ENCODE data around the gene ADAMTS8.
"Not testable (repeated sequence)": the region's sequence is repeated elsewhere in the genome, so short reads cannot be mapped to it uniquely, and the experiment has no call there.

The ADAMTS8 gene

GRCh38 chr11:130439160-130439519, 10.7 kb upstream of the ADAMTS8 start:
- DNase-seq (ENCODE audit: low read depth) = no peak

GRCh38 chr11:130438401-130439159, 10.2 kb upstream of the ADAMTS8 start:
- not testable (repeated sequence) for DNase-seq (ENCODE audit: low read depth)

DNA sequence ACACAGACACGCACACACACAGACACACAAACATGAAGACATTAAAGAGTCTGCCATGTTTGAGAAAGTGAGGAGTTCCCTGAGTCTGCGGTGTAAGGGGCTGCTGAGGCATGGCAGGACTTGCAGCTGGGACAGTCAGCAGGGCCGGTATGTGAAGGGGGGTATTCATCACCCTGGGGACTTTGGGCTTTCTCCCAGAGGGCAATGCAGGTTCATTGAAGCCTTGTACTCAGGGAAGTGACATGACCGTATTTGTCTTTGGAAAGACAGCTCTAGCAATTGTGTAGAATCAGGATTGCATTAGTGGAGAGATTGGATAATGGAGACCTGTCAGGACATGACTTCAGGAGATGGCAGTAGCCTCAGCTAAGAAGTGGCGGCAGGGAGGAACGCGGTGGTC, 9.4 kb upstream of the ADAMTS8 start:
- DNase-seq (ENCODE audit: low read depth) = no peak

- DNase-seq (ENCODE audit: low read depth) = no peak
Observed at GRCh38 chr11:130436171-130436570, 7.8 kb upstream of the ADAMTS8 start.

- no peak for DNase-seq (ENCODE audit: low read depth)
Observed at GRCh38 chr11:130435671-130436070, 7.3 kb upstream of the ADAMTS8 start.

- DNase-seq (ENCODE audit: low read depth) = no peak
Observed at GRCh38 chr11:130434521-130435223, 6.3 kb upstream of the ADAMTS8 start.

DNA sequence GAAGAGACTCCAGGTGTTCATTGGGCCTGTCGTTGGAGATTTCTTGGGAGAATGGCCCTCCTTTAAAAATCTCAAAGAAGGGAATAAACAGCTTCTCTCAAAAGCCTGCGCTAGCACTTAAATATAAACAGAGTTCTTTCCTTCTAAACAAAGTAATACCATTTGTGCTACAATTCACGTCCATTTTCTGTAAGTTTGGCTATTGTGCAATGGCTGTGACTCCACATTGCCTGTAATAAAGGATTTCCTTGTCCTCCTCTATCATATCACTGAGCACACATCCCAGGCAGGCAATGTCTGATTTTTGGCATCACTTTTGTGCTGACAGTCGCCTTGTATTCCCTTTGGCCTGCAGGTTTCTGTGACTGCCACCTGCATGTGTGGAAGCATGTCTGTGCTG, 4.9 kb upstream of the ADAMTS8 start:
- DNase-seq (ENCODE audit: low read depth) = no peak

- DNase-seq (ENCODE audit: low read depth) = no peak
Observed at GRCh38 chr11:130431801-130432200, 3.4 kb upstream of the ADAMTS8 start.

GRCh38 chr11:130431331-130431773, 2.9 kb upstream of the ADAMTS8 start:
- DNase-seq (ENCODE audit: low read depth) = no peak

- no peak for DNase-seq (ENCODE audit: low read depth)
Observed at GRCh38 chr11:130429983-130430382, 1.6 kb upstream of the ADAMTS8 start.

DNA sequence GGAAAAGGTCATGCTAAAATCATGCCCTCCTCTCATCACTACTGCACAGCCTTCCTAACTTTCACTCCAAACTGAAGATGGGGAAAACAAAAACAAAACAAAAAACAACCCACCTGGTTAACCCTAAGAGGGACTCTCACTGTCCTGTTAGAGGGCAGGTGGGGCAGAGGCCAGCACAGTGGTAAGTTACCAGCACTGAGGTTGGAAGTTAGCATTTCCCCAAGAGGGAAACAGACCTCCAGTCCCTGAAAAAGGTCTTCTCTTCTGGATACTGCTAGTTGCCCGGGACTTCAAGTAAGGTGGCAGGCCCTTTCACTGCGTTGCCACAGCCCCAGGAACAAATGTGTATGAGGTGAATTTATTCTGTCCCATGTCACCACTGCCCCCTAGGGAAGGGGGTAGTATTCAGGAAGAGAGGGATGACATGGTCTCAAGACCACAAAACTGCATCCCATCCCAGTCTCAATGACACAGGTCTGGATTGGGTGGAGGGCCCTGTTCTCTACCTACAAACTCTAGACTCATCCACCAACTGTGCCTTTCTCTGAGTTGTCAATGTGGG, 792 bp upstream of the ADAMTS8 start:
- DNase-seq (ENCODE audit: low read depth) = no peak

DNA sequence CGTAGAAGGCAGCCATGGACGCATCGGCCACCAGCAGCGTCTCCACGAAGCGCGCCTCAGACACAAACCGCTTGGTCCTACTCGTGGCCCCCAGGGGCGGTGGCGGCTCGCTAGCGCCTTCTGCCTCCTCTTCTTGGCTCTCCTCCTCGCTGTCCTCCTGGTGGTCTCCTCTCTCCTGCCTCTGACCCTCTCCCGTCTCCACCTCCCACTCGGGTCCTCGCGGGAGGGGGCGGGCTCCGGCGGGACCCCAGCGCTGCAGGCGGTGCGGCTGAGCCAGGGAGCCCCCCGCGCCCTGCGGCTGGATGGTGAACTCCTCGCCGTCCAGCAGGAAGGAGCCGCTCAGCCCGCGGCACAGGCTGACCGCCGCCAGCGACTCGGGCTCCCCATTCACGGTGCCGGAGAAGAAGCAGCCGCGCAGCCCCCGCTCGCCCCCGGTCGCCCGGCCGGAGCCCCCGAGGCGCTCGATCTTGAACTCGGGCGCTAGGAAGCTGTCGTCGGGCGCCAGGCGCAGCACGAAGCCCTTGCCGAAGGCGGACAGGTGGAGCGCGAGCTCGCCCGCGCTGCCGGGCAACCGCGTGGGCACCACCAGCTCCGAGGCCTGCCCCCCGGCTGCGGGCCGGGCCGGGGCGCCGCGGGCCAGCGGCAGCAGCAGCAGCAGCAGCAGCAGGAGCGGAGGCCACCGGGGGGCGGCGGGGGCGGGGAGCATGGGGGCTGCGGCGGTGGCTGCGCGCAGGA, 661 bp downstream of the ADAMTS8 start:
- DNase-seq (ENCODE audit: low read depth) = no peak

DNA sequence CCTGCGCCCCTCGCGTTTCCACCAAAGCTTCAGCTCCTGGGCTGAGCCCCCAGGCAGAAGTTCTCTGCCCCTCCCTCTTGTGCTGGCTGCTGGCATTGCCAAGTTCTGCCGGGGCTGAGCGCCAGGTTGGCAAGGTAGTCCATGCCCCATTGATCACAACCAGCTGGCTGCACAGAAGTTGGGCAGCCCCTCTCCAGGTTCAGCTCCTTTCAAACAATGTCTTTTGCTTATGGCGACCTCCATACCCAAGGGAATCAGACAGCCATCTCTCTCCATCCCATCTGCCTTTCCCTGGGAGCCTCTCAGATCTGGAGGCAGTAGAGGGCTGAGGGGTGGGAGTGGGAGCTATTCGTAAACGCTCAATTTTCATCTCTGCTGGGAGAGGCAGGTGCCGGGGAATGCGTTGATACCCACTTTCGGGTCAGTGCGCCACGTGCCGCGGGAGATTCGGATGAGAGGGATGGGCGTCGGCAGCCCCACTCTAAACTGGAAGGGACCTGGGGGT, 1.5 kb downstream of the ADAMTS8 start:
- DNase-seq (ENCODE audit: low read depth) = no peak

- no peak for DNase-seq (ENCODE audit: low read depth)
Observed at GRCh38 chr11:130426223-130426836, 2.1 kb downstream of the ADAMTS8 start.

- no peak for DNase-seq (ENCODE audit: low read depth)
Observed at GRCh38 chr11:130425156-130425555, 3.3 kb downstream of the ADAMTS8 start.

- no peak for DNase-seq (ENCODE audit: low read depth)
Observed at GRCh38 chr11:130424613-130425140, 3.7 kb downstream of the ADAMTS8 start.

DNA sequence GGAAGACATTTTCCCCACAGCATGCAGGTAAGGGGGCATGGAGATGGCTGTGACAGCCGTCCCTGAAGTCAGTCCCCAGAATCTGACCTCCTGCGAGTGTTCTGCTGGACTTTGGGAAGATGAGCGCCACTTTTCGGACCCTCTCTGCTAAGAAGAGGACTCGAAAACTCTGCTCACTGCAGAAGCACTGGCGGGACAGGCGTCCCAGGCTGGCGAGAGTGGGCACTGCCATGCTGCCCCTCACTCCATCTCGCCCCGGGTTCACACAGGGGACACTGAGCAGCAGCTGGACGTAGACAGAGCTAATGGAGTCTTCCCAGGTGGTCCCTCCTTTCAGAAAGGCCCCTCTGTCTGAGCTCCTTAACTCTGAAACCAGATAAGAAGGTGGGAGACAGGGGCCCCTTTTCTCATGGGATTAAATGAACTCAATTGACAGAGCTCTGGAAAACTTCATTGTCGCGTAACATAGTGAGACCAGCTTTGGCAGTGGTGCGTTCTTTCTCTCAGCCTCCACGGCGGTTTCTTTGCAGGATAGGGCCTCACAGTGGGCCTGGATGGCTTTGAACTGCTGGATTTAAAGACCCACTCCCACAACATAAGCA, 4.8 kb downstream of the ADAMTS8 start:
- DNase-seq (ENCODE audit: low read depth) = no peak

DNA sequence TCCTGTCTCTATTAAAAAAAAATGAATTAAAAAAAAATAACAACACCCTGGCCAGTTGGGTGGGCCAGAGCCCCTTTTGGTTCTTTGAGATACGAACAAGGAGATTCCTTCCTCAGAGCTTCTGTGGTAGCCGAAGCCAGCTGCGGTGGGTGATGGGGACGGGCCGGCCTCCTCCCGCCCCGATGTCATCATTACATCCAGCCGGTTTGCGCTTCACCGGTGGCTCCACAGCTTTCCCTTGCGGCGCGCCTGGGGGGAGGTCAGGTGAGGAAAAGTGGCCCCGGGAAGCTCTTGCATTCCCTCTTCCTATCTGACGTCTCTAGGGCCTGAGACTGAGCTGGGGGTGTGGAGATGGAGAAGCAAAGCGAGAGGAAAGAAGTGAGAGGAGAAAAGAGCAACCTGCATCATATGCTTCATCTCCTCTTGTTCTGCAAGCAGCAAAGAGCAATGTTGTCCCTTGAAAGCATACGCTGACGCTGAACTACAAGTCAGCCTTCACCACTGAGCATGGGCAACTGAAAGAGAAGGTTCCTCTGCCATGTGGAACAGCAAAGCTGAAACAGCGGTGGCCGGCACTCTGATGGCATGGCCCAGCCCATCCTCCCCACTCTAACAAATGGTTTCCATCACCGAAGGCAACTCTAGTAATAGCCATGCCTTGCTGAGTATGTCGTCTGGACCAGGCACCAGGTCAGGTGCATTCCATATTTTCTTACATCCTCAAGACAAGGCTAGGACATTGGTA, 6.0 kb downstream of the ADAMTS8 start:
- DNase-seq (ENCODE audit: low read depth) = no peak

- no peak for DNase-seq (ENCODE audit: low read depth)
Observed at GRCh38 chr11:130421697-130422096, 6.7 kb downstream of the ADAMTS8 start.

DNA sequence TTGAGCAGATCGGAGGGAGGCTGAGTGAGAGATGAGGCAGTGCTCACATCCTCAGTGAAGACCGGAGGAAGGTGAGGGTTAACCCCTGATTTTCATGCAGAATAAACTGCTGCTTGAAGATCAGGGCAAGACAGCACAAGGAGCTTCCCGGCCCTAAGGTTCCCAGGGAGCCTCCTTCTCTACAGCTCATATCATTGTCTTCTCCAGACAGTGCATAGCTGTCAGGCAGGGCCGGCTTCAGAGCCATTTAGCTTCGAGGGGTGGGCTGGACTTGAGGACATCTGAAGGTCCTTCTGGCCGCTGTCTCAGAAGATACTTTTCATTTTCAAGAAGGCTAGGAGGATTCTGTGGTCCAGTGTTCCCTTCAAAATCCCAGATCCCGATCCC, 7.2 kb downstream of the ADAMTS8 start:
- no peak for DNase-seq (ENCODE audit: low read depth)
